Retina (tissue), 1 donor: Measurements from ENCODE around the gene GPR161.

ENCODE experiments used
- DNase-seq: peaks from one replicate; pipeline ENCODE4 v3.0.0-alpha.2; 2016

Gene GPR161

GRCh38 chr1:168102487-168102886, 34.2 kb downstream of the GPR161 start:
- no peak for DNase-seq

- DNase-seq: no peak
These were observed 35.4 kb downstream of the GPR161 start for GRCh38 chr1:168101336-168101735.

GRCh38 chr1:168100315-168101002, 36.3 kb downstream of the GPR161 start:
- no peak for DNase-seq

GRCh38 chr1:168099337-168099801, 37.4 kb downstream of the GPR161 start:
- no peak for DNase-seq

- DNase-seq: no peak
These were observed 38.0 kb downstream of the GPR161 start for GRCh38 chr1:168098534-168099320.

GRCh38 chr1:168097921-168098528, 38.7 kb downstream of the GPR161 start:
- no peak for DNase-seq

- DNase-seq: no peak
These were observed 40.2 kb downstream of the GPR161 start for GRCh38 chr1:168096296-168097165.

GRCh38 chr1:168095476-168095875, 41.3 kb downstream of the GPR161 start:
- DNase-seq: no peak

GRCh38 chr1:168093616-168094015, 43.1 kb downstream of the GPR161 start:
- no peak for DNase-seq

- DNase-seq: no peak
These were observed 44.0 kb downstream of the GPR161 start for GRCh38 chr1:168092566-168093355.

- DNase-seq: no peak
These were observed 44.8 kb downstream of the GPR161 start for GRCh38 chr1:168091720-168092550.

- DNase-seq: no peak
These were observed 45.7 kb downstream of the GPR161 start for GRCh38 chr1:168091063-168091462.

GRCh38 chr1:168090395-168090794, 46.3 kb downstream of the GPR161 start:
- DNase-seq: no peak

- DNase-seq: no peak
These were observed 46.8 kb downstream of the GPR161 start for GRCh38 chr1:168089979-168090337.

- no peak for DNase-seq
These were observed 47.3 kb downstream of the GPR161 start for GRCh38 chr1:168089326-168089978.

GRCh38 chr1:168088511-168089325, 48.0 kb downstream of the GPR161 start:
- no peak for DNase-seq

GRCh38 chr1:168087696-168088095, 49.0 kb downstream of the GPR161 start:
- DNase-seq: no peak

- no peak for DNase-seq
These were observed 50.3 kb downstream of the GPR161 start for GRCh38 chr1:168086438-168086837.

- DNase-seq: no peak
These were observed 51.3 kb downstream of the GPR161 start for GRCh38 chr1:168085401-168085872.
